ENCODE results near the gene ZBTB20. TPM values are rescaled to one million over a fixed set of nuclear protein-coding genes. Genes with fewer than 3 reads are reported as not detected.
"Not testable (repeated sequence)": the region's sequence is repeated elsewhere in the genome, so short reads cannot be mapped to it uniquely, and the experiment has no call there.

ZBTB20 gene
- total RNA-seq, 1 experiment from 2014 or later, result 12.8 TPM

- POLR2A ChIA-PET, result no interaction called here
- no peaks in the 10 kb centered on the region for H3K4me1 Mint-ChIP-seq (ENCODE audit: low read depth, unreplicated experiment)
These were observed 36.3 kb downstream of the ZBTB20 start for GRCh38 chr3:115110830-115111229.

DNA sequence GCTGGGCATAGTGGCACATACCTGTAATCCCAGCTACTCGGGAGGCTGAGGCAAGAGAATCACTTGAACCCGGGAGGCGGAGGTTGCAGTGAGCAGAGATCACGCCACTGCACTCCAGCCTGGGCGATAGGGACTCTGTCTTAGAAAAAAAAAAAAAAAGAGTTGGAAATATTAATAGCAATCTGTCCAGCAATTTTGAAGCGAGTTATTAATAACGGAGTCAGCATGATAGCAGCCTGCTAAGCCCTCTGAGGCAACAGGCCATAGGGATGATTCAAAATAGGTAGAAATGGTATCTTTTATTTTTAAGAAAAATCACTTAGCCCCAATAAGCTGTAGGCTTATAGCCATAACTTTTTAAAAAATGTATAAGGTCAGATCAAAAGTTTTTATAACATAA lies 37.0 kb downstream of the ZBTB20 start:
- H3K4me3 ChIP-seq (ENCODE audit: low read depth, low read length); H3K27me3 Mint-ChIP-seq (ENCODE audit: insufficient read depth, unreplicated experiment); H3K36me3 Mint-ChIP-seq (ENCODE audit: insufficient read depth, unreplicated experiment); H3K27ac Mint-ChIP-seq (ENCODE audit: unreplicated experiment); DNase-seq; BruUV-seq (replicated peaks); H3K9me3 Mint-ChIP-seq (ENCODE audit: unreplicated experiment); H3K27me3 ChIP-seq (replicated peaks; ENCODE audit: control insufficient read depth, insufficient read depth, low read length); H3K9me3 ChIP-seq; H3K36me3 ChIP-seq (ENCODE audit: control insufficient read depth, insufficient read depth, low read length); H3K4me1 Mint-ChIP-seq (ENCODE audit: low read depth, unreplicated experiment); H3K4me3 Mint-ChIP-seq (ENCODE audit: unreplicated experiment); CTCF ChIA-PET; H3K4me1 ChIP-seq; POLR2A ChIA-PET; intact Hi-C loops (cut with micrococcal nuclease; ENCODE audit: unreplicated experiment): not testable (repeated sequence)

More at GRCh38 chr3:115110830-115111229, 36.3 kb downstream of the ZBTB20 start:
- H3K4me1 ChIP-seq, result no peaks in the 10 kb centered on the region
- Mint-ChIP-seq H3K4me3 (ENCODE audit: unreplicated experiment) (no peak overlapping the region), H3K27ac (ENCODE audit: unreplicated experiment) (no peak overlapping the region), H3K27me3 (ENCODE audit: insufficient read depth, unreplicated experiment) (peaks cover 3% of the 10 kb centered on the region), H3K36me3 (ENCODE audit: insufficient read depth, unreplicated experiment) (no peaks in the 10 kb centered on the region), H3K9me3 (ENCODE audit: unreplicated experiment) (no peaks in the 10 kb centered on the region)
- H3K4me3 ChIP-seq (ENCODE audit: low read depth, low read length), result no peak overlapping the region
- H3K9me3 ChIP-seq, result no peaks in the 10 kb centered on the region
- H3K27me3 ChIP-seq (replicated peaks; ENCODE audit: control insufficient read depth, insufficient read depth, low read length), result no peaks in the 10 kb centered on the region
- CTCF ChIA-PET, result no interaction called here
- H3K36me3 ChIP-seq (ENCODE audit: control insufficient read depth, insufficient read depth, low read length), result no peaks in the 10 kb centered on the region
- BruUV-seq (replicated peaks), result no TSS peak
- DNase-seq, result no peak
- TF ChIP-seq, protein P1, sequence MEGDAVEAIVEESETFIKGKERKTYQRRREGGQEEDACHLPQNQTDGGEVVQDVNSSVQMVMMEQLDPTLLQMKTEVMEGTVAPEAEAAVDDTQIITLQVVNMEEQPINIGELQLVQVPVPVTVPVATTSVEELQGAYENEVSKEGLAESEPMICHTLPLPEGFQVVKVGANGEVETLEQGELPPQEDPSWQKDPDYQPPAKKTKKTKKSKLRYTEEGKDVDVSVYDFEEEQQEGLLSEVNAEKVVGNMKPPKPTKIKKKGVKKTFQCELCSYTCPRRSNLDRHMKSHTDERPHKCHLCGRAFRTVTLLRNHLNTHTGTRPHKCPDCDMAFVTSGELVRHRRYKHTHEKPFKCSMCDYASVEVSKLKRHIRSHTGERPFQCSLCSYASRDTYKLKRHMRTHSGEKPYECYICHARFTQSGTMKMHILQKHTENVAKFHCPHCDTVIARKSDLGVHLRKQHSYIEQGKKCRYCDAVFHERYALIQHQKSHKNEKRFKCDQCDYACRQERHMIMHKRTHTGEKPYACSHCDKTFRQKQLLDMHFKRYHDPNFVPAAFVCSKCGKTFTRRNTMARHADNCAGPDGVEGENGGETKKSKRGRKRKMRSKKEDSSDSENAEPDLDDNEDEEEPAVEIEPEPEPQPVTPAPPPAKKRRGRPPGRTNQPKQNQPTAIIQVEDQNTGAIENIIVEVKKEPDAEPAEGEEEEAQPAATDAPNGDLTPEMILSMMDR (IDR thresholded peaks at IDR 0.05; ENCODE audit: insufficient read depth in 1 of 2, low read depth in 1 of 2, low read length in 1 of 2, severe bottlenecking in 1 of 2, unreplicated experiment in 1 of 2), result no peak
- intact Hi-C loops (cut with micrococcal nuclease; ENCODE audit: unreplicated experiment), result no loop called here

DNA sequence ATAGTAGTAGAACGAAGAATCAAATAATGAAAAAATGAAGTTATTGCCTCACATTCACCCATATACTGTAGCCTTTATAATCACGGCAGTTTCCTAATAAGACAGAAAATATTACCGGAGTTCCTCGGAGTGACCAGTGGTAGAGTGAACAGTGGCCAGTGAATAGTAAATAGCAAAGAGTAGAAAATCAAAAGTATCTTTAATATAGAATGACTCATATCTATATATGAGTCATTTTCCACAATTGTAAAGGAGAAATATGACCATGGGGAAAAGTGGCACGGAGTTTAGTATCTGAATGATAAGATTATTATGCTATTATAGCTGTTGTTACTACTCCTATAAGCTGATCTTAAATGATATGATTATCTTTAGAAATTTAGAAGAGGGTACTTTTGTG lies 38.5 kb downstream of the ZBTB20 start:
- Mint-ChIP-seq H3K4me3 (ENCODE audit: unreplicated experiment) (no peak overlapping the region), H3K27ac (ENCODE audit: unreplicated experiment) (no peak overlapping the region), H3K36me3 (ENCODE audit: insufficient read depth, unreplicated experiment) (no peaks in the 10 kb centered on the region), H3K9me3 (ENCODE audit: unreplicated experiment) (no peaks in the 10 kb centered on the region), H3K27me3 (ENCODE audit: insufficient read depth, unreplicated experiment) (peaks cover 3% of the 10 kb centered on the region), H3K4me1 (ENCODE audit: low read depth, unreplicated experiment) (no peaks in the 10 kb centered on the region)
- TF ChIP-seq, protein P1 (IDR thresholded peaks at IDR 0.05; ENCODE audit: insufficient read depth in 1 of 2, low read depth in 1 of 2, low read length in 1 of 2, severe bottlenecking in 1 of 2, unreplicated experiment in 1 of 2), result no peak
- ChIA-PET POLR2A (no interaction called here), CTCF (no interaction called here)
- DNase-seq, result no peak
- intact Hi-C loops (cut with micrococcal nuclease; ENCODE audit: unreplicated experiment), result no loop called here
- Histone ChIP-seq H3K36me3 (ENCODE audit: control insufficient read depth, insufficient read depth, low read length) (no peaks in the 10 kb centered on the region), H3K9me3 (no peaks in the 10 kb centered on the region), H3K4me1 (no peaks in the 10 kb centered on the region), H3K4me3 (ENCODE audit: low read depth, low read length) (no peak overlapping the region), H3K27me3 (replicated peaks; ENCODE audit: control insufficient read depth, insufficient read depth, low read length) (no peaks in the 10 kb centered on the region)
- no TSS peak for BruUV-seq (replicated peaks)

DNA sequence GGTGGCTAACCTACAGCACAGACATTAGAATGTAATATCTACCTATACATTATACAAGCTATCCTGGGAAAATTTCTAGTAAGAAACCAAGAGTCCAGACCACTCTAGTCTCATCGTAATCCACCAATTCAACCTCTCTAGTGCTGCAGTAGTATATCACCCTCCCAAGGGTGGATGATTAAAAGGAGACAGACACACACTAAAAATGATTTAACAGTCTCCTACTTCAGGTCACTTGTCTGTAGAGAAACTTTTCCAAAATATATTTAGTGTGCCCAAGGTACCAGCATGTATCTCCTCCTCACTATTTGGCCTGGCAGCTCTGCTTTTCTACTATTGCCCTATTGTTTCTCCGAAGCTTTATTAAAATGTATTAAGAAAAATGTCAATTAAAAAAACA lies 45.0 kb downstream of the ZBTB20 start:
- Histone ChIP-seq H3K4me1 (no peaks in the 10 kb centered on the region), H3K9me3 (no peaks in the 10 kb centered on the region), H3K4me3 (ENCODE audit: low read depth, low read length) (no peak overlapping the region), H3K27me3 (replicated peaks; ENCODE audit: control insufficient read depth, insufficient read depth, low read length) (no peaks in the 10 kb centered on the region), H3K36me3 (ENCODE audit: control insufficient read depth, insufficient read depth, low read length) (no peaks in the 10 kb centered on the region)
- peaks cover 10% of the 10 kb centered on the region for H3K4me1 Mint-ChIP-seq (ENCODE audit: low read depth, unreplicated experiment)
- no peaks in the 10 kb centered on the region for H3K36me3 Mint-ChIP-seq (ENCODE audit: insufficient read depth, unreplicated experiment)
- no peak overlapping the region for H3K27ac Mint-ChIP-seq (ENCODE audit: unreplicated experiment)
- no TSS peak for BruUV-seq (replicated peaks)
- TF ChIP-seq, protein P1 (IDR thresholded peaks at IDR 0.05; ENCODE audit: insufficient read depth in 1 of 2, low read depth in 1 of 2, low read length in 1 of 2, severe bottlenecking in 1 of 2, unreplicated experiment in 1 of 2), result no peak
- H3K27me3 Mint-ChIP-seq (ENCODE audit: insufficient read depth, unreplicated experiment), result no peaks in the 10 kb centered on the region
- no peak for DNase-seq
- CTCF ChIA-PET, result no interaction called here
- POLR2A ChIA-PET, result no interaction called here
- no peaks in the 10 kb centered on the region for H3K9me3 Mint-ChIP-seq (ENCODE audit: unreplicated experiment)
- H3K4me3 Mint-ChIP-seq (ENCODE audit: unreplicated experiment), result no peak overlapping the region
- intact Hi-C loops (cut with micrococcal nuclease; ENCODE audit: unreplicated experiment), result no loop called here

Measured in Caco-2 (cell line).